SKM-1 (cell line): ENCODE data around the gene LRMDA.

Experiments
- DNase-seq: peaks from one replicate; lab custom pipeline; 2025; ENCODE audit not compliant: unreplicated experiment; lab: John Stamatoyannopoulos, UW

The LRMDA gene

GRCh38 chr10:76433161-76434005, 1002.0 kb downstream of the LRMDA start:
- no peak for DNase-seq

GRCh38 chr10:76435157-76435556, 1003.7 kb downstream of the LRMDA start:
- no peak for DNase-seq

- DNase-seq = no peak
Observed at GRCh38 chr10:76436401-76436811, 1005.0 kb downstream of the LRMDA start.

GRCh38 chr10:76436981-76437380, 1005.6 kb downstream of the LRMDA start:
- DNase-seq = no peak

GRCh38 chr10:76440426-76440825, 1009.0 kb downstream of the LRMDA start:
- no peak for DNase-seq

GRCh38 chr10:76442113-76442512, 1010.7 kb downstream of the LRMDA start:
- DNase-seq = no peak

GRCh38 chr10:76444034-76444800, 1012.8 kb downstream of the LRMDA start:
- no peak for DNase-seq

GRCh38 chr10:76447578-76447977, 1016.2 kb downstream of the LRMDA start:
- no peak for DNase-seq

- DNase-seq = no peak
Observed at GRCh38 chr10:76451911-76452310, 1020.5 kb downstream of the LRMDA start.

- DNase-seq = no peak
Observed at GRCh38 chr10:76453332-76453731, 1021.9 kb downstream of the LRMDA start.

- DNase-seq = no peak
Observed at GRCh38 chr10:76453997-76454396, 1022.6 kb downstream of the LRMDA start.

- no peak for DNase-seq
Observed at GRCh38 chr10:76454506-76455140, 1023.2 kb downstream of the LRMDA start.

- no peak for DNase-seq
Observed at GRCh38 chr10:76456197-76456596, 1024.8 kb downstream of the LRMDA start.

- no peak for DNase-seq
Observed at GRCh38 chr10:76459016-76459730, 1027.7 kb downstream of the LRMDA start.

GRCh38 chr10:76461024-76461423, 1029.6 kb downstream of the LRMDA start:
- no peak for DNase-seq

GRCh38 chr10:76463111-76463510, 1031.7 kb downstream of the LRMDA start:
- DNase-seq = no peak

- DNase-seq = no peak
Observed at GRCh38 chr10:76466836-76467503, 1035.5 kb downstream of the LRMDA start.

GRCh38 chr10:76469675-76470074, 1038.3 kb downstream of the LRMDA start:
- DNase-seq = no peak

GRCh38 chr10:76479103-76479790, 1047.8 kb downstream of the LRMDA start:
- DNase-seq = no peak

- no peak for DNase-seq
Observed at GRCh38 chr10:76481178-76481577, 1049.8 kb downstream of the LRMDA start.
